Measurements from ENCODE around the gene OTUB2. TPM values are rescaled to one million over a fixed set of nuclear protein-coding genes. Genes with fewer than 3 reads are reported as not detected.

The OTUB2 gene
- total RNA-seq, 1 donor from 2014 or later, result 3.0 TPM

GRCh38 chr14:94022532-94023411, 3.4 kb upstream of the OTUB2 start:
- Mint-ChIP-seq H3K36me3 (no peaks in the 10 kb centered on the region), H3K27me3 (no peaks in the 10 kb centered on the region), H3K9me3 (no peaks in the 10 kb centered on the region), H3K27ac (no peak overlapping the region), H3K4me3 (no peak overlapping the region), H3K4me1 (ENCODE audit: unreplicated experiment) (peaks cover 15% of the 10 kb centered on the region)
- TF ChIP-seq CTCF (conservative IDR thresholded peaks at IDR 0.05), result no peak
- DNase-seq (ENCODE audit: extremely low spot score, unreplicated experiment), result no peak

GRCh38 chr14:94024549-94024948, 1.6 kb upstream of the OTUB2 start:
- Mint-ChIP-seq H3K9me3 (no peaks in the 10 kb centered on the region), H3K4me1 (ENCODE audit: unreplicated experiment) (peaks cover 26% of the 10 kb centered on the region), H3K27ac (no peak overlapping the region), H3K36me3 (no peaks in the 10 kb centered on the region), H3K4me3 (no peak overlapping the region), H3K27me3 (no peaks in the 10 kb centered on the region)
- DNase-seq (ENCODE audit: extremely low spot score, unreplicated experiment), result no peak
- no peak for TF ChIP-seq CTCF (conservative IDR thresholded peaks at IDR 0.05)

GRCh38 chr14:94025720-94026119, 420 bp upstream of the OTUB2 start:
- peaks cover 26% of the 10 kb centered on the region for H3K4me1 Mint-ChIP-seq (ENCODE audit: unreplicated experiment)
- H3K4me3 Mint-ChIP-seq, result peak overlapping the region; percentile 88
- peak overlapping the region; percentile 67 for H3K27ac Mint-ChIP-seq
- H3K36me3 Mint-ChIP-seq, result no peaks in the 10 kb centered on the region
- no peak for TF ChIP-seq CTCF (conservative IDR thresholded peaks at IDR 0.05)
- no peaks in the 10 kb centered on the region for H3K9me3 Mint-ChIP-seq
- no peak for DNase-seq (ENCODE audit: extremely low spot score, unreplicated experiment)
- H3K27me3 Mint-ChIP-seq, result no peaks in the 10 kb centered on the region

- TF ChIP-seq CTCF (conservative IDR thresholded peaks at IDR 0.05), result no peak
- H3K36me3 Mint-ChIP-seq, result no peaks in the 10 kb centered on the region
- H3K27me3 Mint-ChIP-seq, result no peaks in the 10 kb centered on the region
- H3K4me3 Mint-ChIP-seq, result peak overlapping the region; percentile 76
- H3K4me1 Mint-ChIP-seq (ENCODE audit: unreplicated experiment), result peaks cover 16% of the 10 kb centered on the region
- DNase-seq (ENCODE audit: extremely low spot score, unreplicated experiment), result no peak
- H3K27ac Mint-ChIP-seq, result no peak overlapping the region
- no peaks in the 10 kb centered on the region for H3K9me3 Mint-ChIP-seq
Observed at GRCh38 chr14:94026889-94027469, 839 bp downstream of the OTUB2 start.

GRCh38 chr14:94027566-94028449, 1.7 kb downstream of the OTUB2 start:
- peak overlapping the region; percentile 29 for H3K27ac Mint-ChIP-seq
- H3K9me3 Mint-ChIP-seq, result no peaks in the 10 kb centered on the region
- H3K36me3 Mint-ChIP-seq, result no peaks in the 10 kb centered on the region
- peaks cover 16% of the 10 kb centered on the region for H3K4me1 Mint-ChIP-seq (ENCODE audit: unreplicated experiment)
- peak overlapping the region; percentile 80 for H3K4me3 Mint-ChIP-seq
- TF ChIP-seq CTCF (conservative IDR thresholded peaks at IDR 0.05), result no peak
- no peak for DNase-seq (ENCODE audit: extremely low spot score, unreplicated experiment)
- H3K27me3 Mint-ChIP-seq, result no peaks in the 10 kb centered on the region

All from type B pancreatic cell (in vitro differentiated cells).